Keratinocyte (primary cell): ENCODE data around the gene MRPS23. TPM values are rescaled to one million over a fixed set of nuclear protein-coding genes. Genes with fewer than 3 reads are reported as not detected.

Source experiments
- DNase-seq: peaks from one replicate; pipeline ENCODE4 v3.0.0-alpha.2; 2011; ENCODE audit warnings: low read depth, missing footprints, low spot score
- FAIRE-seq: peaks from 2 replicates; lab custom pipeline; 2011; peaks lifted over from hg19 to GRCh38; lab: Jason Lieb, UNC
- H2AFZ ChIP-seq: 2 replicates; pipeline ENCODE4 v1.6.0; 2012; ENCODE audit warnings: low read length, control low read depth, inconsistent platforms; ENCODE audit not compliant: control insufficient read depth
- H3K27ac ChIP-seq: 2 replicates; pipeline ENCODE4 v1.5.1; 2011; ENCODE audit warnings: low read length; ENCODE audit not compliant: control insufficient read depth, insufficient read depth
- H3K27me3 ChIP-seq: 3 replicates; pipeline ENCODE4 v1.6.0; 2011; ENCODE audit warnings: low read length; ENCODE audit not compliant: control insufficient read depth, insufficient read depth; ENCODE audit errors: extremely low read depth
- H3K36me3 ChIP-seq, 2 experiments: 2 replicates in 1 of 2; 3 replicates in 1 of 2; pipeline ENCODE4 v1.5.1; 2011; ENCODE audit warnings: low read length in 2 of 2, mild to moderate bottlenecking in 1 of 2; ENCODE audit not compliant: control insufficient read depth in 2 of 2, insufficient read depth in 2 of 2; ENCODE audit errors: extremely low read depth in 1 of 2
- H3K4me1 ChIP-seq: 3 replicates; pipeline ENCODE4 v1.5.1; 2011; ENCODE audit warnings: low read length; ENCODE audit not compliant: control insufficient read depth, insufficient read depth; ENCODE audit errors: extremely low read depth
- H3K4me2 ChIP-seq: 3 replicates; pipeline ENCODE4 v1.6.0; 2011; ENCODE audit warnings: low read depth, low read length; ENCODE audit not compliant: control insufficient read depth, insufficient read depth; ENCODE audit errors: extremely low read depth
- H3K4me3 ChIP-seq, 3 experiments: fragments of 200-600 bp in 1 of 3; sonication (generic) in 1 of 3; 2 replicates in 2 of 3; 3 replicates in 1 of 3; pipeline ENCODE4 v1.5.1; 2011 to 2016; ENCODE audit warnings: low read length in 3 of 3, mild to moderate bottlenecking in 3 of 3, control low read depth in 2 of 3, inconsistent platforms in 1 of 3, low read depth in 1 of 3, mixed read lengths in 1 of 3, mixed run types in 1 of 3, moderate library complexity in 1 of 3; ENCODE audit not compliant: control insufficient read depth in 2 of 3, insufficient read depth in 2 of 3; ENCODE audit errors: extremely low read depth in 1 of 3
- H3K79me2 ChIP-seq: 2 replicates; pipeline ENCODE4 v1.6.0; 2012; ENCODE audit warnings: low read length; ENCODE audit not compliant: control insufficient read depth, insufficient read depth
- H3K9ac ChIP-seq: 3 replicates; pipeline ENCODE4 v1.6.0; 2011; ENCODE audit warnings: low read length; ENCODE audit not compliant: control insufficient read depth, insufficient read depth; ENCODE audit errors: extremely low read depth
- H3K9me1 ChIP-seq: 3 replicates; pipeline ENCODE4 v1.6.0; 2011; ENCODE audit warnings: low read length; ENCODE audit not compliant: control insufficient read depth, insufficient read depth; ENCODE audit errors: extremely low read depth
- H3K9me3 ChIP-seq: 2 replicates; pipeline ENCODE4 v1.5.1; 2012; ENCODE audit warnings: low read depth, low read length; ENCODE audit not compliant: control insufficient read depth
- H4K20me1 ChIP-seq: 3 replicates; pipeline ENCODE4 v1.6.0; 2011; ENCODE audit warnings: low read length; ENCODE audit not compliant: control insufficient read depth, insufficient read depth; ENCODE audit errors: extremely low read depth
- EZH2 ChIP-seq: IDR thresholded peaks from one replicate; pipeline ENCODE4 v1.6.1; 2012; ENCODE audit warnings: inconsistent platforms, mild to moderate bottlenecking, low read length, moderate library complexity
- dilution Hi-C: fragments of 300-500 bp; cut with MboI; formaldehyde crosslinking; loops from one replicate; pipeline ENCODE4 v1.7.0; 2020; ENCODE audit warnings: low sequenced_read_pairs; ENCODE audit not compliant: extremely low pct_ligation_motif_present
- polyA plus RNA-seq, 5 experiments: library from polyadenylated mRNA; depleted of rRNA in 3 of 5; stranded (reverse) in 3 of 5; stranded (forward) in 1 of 5; unstranded in 1 of 5; fragments of >200 nt; gene quantifications; 1 replicate in 1 of 5; 2 replicates in 3 of 5; 3 replicates in 1 of 5; pipeline versions ENCODE4 v1.2.1 to v1.2.3, GENCODE V29; 2011 to 2012; ENCODE audit warnings: missing spikeins in 2 of 5, low read depth in 1 of 5, low replicate concordance in 1 of 5
- TF ChIP-seq, protein P1 (sequence below), 3 experiments: IDR thresholded peaks in 1 of 3; conservative IDR thresholded peaks in 1 of 3; optimal IDR thresholded peaks in 1 of 3; 2 replicates in 2 of 3; 3 replicates in 1 of 3; pipeline versions ENCODE3 to v1.5.1; 2011; ENCODE audit warnings: low read length in 3 of 3, mild to moderate bottlenecking in 3 of 3, moderate library complexity in 2 of 3, control low read depth in 1 of 3, inconsistent platforms in 1 of 3; ENCODE audit not compliant: insufficient read depth in 2 of 3; ENCODE audit errors: extremely low read depth in 1 of 3

Gene MRPS23
- polyA plus RNA-seq, 1 donor (not counting 4 experiments of a cell fraction or from before 2014, with no cell fraction given), result 57.3 TPM

DNA sequence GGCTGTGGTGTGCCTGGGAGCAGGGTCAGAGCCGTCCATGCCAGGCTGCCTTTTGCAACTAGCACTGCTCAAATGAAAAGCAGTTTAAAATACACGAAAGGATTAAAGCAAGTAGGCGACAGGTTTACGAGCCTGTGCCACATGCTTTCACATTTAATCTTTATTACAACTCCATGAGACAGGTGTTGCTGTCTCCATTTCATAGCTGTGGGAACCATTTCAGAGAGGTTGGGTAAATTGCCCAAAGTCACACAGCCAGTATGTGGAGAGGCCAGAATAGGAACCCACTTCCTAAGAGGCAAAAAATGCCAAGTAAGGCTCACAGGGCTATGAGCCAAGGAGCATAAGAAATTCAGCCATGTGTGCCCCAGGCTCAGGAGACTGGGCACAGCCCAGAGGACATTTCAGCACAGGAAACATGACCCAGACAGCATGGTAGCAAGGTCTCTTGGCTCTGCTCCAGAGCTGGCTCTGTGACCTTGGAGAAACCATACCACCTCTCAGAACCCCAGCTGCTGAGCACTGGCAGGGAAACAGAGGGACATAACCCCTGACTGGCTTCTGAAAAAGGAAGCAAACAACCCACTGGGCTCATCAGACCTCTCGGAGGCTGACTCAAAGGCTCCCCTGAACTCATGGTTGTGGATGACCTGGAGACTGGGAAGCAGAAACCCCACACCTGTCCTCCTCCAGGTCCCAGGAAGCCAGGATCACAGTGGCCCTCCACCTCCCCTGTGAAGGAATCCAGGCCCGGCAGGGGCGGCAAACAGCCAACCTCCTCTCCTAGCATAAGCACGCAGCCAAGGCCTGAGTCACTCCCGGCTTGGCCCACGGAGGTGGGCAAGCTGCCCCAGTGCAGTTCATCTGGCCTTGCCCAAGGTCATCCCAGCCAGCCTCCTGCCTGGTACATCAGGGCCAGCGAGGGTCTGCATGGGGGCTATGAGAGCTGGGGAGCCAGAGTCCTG, 40.3 kb upstream of the MRPS23 start:
- Histone ChIP-seq H3K9me3 (no peaks in the 10 kb centered on the region), H2AFZ (no peak overlapping the region), H3K27me3 (no peaks in the 10 kb centered on the region), H3K36me3 (no peaks in the 10 kb centered on the region), H3K4me2 (peak overlapping the region; percentile 28), H3K27ac (peak overlapping the region; percentile 22), H4K20me1 (no peaks in the 10 kb centered on the region), H3K4me3 (no peak overlapping the region), H3K79me2 (no peaks in the 10 kb centered on the region), H3K9me1 (peaks cover 2% of the 10 kb centered on the region), H3K4me1 (peaks cover 33% of the 10 kb centered on the region), H3K9ac (no peak overlapping the region)
- TF ChIP-seq, protein P1, sequence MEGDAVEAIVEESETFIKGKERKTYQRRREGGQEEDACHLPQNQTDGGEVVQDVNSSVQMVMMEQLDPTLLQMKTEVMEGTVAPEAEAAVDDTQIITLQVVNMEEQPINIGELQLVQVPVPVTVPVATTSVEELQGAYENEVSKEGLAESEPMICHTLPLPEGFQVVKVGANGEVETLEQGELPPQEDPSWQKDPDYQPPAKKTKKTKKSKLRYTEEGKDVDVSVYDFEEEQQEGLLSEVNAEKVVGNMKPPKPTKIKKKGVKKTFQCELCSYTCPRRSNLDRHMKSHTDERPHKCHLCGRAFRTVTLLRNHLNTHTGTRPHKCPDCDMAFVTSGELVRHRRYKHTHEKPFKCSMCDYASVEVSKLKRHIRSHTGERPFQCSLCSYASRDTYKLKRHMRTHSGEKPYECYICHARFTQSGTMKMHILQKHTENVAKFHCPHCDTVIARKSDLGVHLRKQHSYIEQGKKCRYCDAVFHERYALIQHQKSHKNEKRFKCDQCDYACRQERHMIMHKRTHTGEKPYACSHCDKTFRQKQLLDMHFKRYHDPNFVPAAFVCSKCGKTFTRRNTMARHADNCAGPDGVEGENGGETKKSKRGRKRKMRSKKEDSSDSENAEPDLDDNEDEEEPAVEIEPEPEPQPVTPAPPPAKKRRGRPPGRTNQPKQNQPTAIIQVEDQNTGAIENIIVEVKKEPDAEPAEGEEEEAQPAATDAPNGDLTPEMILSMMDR (optimal IDR thresholded peaks at IDR 0.05 in 1 of 3, IDR thresholded peaks at IDR 0.05 in 1 of 3, conservative IDR thresholded peaks at IDR 0.05 in 1 of 3; ENCODE audit: extremely low read depth in 1 of 3, insufficient read depth in 2 of 3, low read length in 3 of 3), result no peak
- TF ChIP-seq EZH2, result no peak
- FAIRE-seq, result peak; percentile 87
- dilution Hi-C loops, result no loop called here
- DNase-seq, result no peak

DNA sequence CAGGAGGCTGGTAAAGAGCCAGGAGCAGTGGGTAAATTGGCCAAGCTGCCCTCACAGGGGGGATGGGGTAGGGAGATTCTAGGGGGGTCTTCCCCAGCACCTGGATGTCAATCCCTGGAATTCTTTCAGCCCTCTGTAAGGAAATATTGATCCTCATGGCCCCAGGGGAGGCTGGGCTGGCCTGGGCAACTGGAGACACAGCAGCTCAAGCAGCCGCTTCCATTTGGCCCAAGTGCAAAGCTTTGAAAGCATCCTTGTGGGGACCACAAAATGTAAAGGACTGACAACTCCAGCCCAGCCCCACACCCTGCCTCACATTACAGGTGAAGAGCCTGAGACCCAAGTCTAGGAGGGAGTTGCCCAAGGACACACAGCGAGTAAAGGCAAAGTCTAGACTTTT, 39.4 kb upstream of the MRPS23 start:
- no peak for DNase-seq
- no peak overlapping the region for H3K4me2 ChIP-seq
- no peaks in the 10 kb centered on the region for H3K79me2 ChIP-seq
- no peaks in the 10 kb centered on the region for H3K9me3 ChIP-seq
- peaks cover 2% of the 10 kb centered on the region for H3K9me1 ChIP-seq
- H3K9ac ChIP-seq, result no peak overlapping the region
- H4K20me1 ChIP-seq, result no peaks in the 10 kb centered on the region
- H3K27ac ChIP-seq, result no peak overlapping the region
- dilution Hi-C loops, result no loop called here
- H3K27me3 ChIP-seq, result no peaks in the 10 kb centered on the region
- no peak overlapping the region for H3K4me3 ChIP-seq
- H2AFZ ChIP-seq, result no peak overlapping the region
- peaks cover 33% of the 10 kb centered on the region for H3K4me1 ChIP-seq
- no peak for TF ChIP-seq EZH2
- TF ChIP-seq, protein P1 (optimal IDR thresholded peaks at IDR 0.05 in 1 of 3, IDR thresholded peaks at IDR 0.05 in 1 of 3, conservative IDR thresholded peaks at IDR 0.05 in 1 of 3; ENCODE audit: extremely low read depth in 1 of 3, insufficient read depth in 2 of 3, low read length in 3 of 3), result no peak
- H3K36me3 ChIP-seq, result peaks cover 0 to 1% of the 10 kb centered on the region in 2 experiments
- FAIRE-seq, result no peak
